Thoracic aorta (tissue), 2 donors: ENCODE measurements around the gene HDGFL2. TPM values are rescaled to one million over a fixed set of nuclear protein-coding genes. Genes with fewer than 3 reads are reported as not detected.

ENCODE experiments used
- ATAC-seq: fragments of 150-250 bp; one replicate; pipeline ENCODE4 v1.8.0; 2017; ENCODE audit warnings: low read depth; ENCODE audit not compliant: insufficient number of reproducible peaks, low FRiP score
- DNase-seq: peaks from one replicate; pipeline ENCODE4 v3.0.0-alpha.2; 2020; ENCODE audit warnings: low spot score
- H3K27ac ChIP-seq, 2 donors: fragments of 200-600 bp; sonication (generic); 1 replicate in 1 of 2; 2 replicates in 1 of 2; pipeline ENCODE4 v1.5.1; 2016; ENCODE audit warnings: mild to moderate bottlenecking in 2 of 2, moderate library complexity in 2 of 2
- H3K27me3 ChIP-seq: fragments of 200-600 bp; sonication (generic); replicated peaks from 2 replicates; pipeline ENCODE4 v1.6.0; 2016; ENCODE audit warnings: mild to moderate bottlenecking; ENCODE audit not compliant: insufficient read depth
- H3K36me3 ChIP-seq: fragments of 200-600 bp; sonication (generic); one replicate; pipeline ENCODE4 v1.5.1; 2016
- H3K4me1 ChIP-seq, 2 donors: fragments of 200-600 bp; sonication (generic); 1 replicate in 1 of 2; 2 replicates in 1 of 2; pipeline versions ENCODE4 v1.5.1 to v1.6.0; 2016; ENCODE audit warnings: low read depth in 2 of 2, mild to moderate bottlenecking in 1 of 2; ENCODE audit not compliant: control insufficient read depth in 1 of 2
- H3K4me3 ChIP-seq: fragments of 200-600 bp; sonication (generic); 2 replicates; pipeline ENCODE4 v1.5.1; 2016; ENCODE audit warnings: mild to moderate bottlenecking
- H3K9me3 ChIP-seq: fragments of 200-600 bp; sonication (generic); 2 replicates; pipeline ENCODE4 v1.5.1; 2016
- CTCF ChIP-seq: fragments of 200-600 bp; sonication (generic); IDR thresholded peaks from one replicate; pipeline ENCODE4 v1.5.1; 2019; ENCODE audit warnings: antibody characterized with exemption
- total RNA-seq, 2 donors: library from RNA; depleted of rRNA; stranded (reverse); fragments of >200 nt; gene quantifications; one replicate each; pipeline versions ENCODE4 v1.1.0 to v1.2.3, GENCODE V29; 2016

HDGFL2 gene
- total RNA-seq, 2 donors from 2014 or later, result 22.7 to 40.3 TPM

- ATAC-seq, result no peak
- no peaks in the 10 kb centered on the region for H3K36me3 ChIP-seq
Measured at GRCh38 chr19:4513248-4513647, 41.2 kb downstream of the HDGFL2 start.

GRCh38 chr19:4515732-4516131, 43.6 kb downstream of the HDGFL2 start:
- peaks cover 0 to 21% of the 10 kb centered on the region in 2 donors for H3K4me1 ChIP-seq
- ATAC-seq, result no peak
- H3K36me3 ChIP-seq, result no peaks in the 10 kb centered on the region
- no peak for DNase-seq
- H3K27me3 ChIP-seq, result no peaks in the 10 kb centered on the region
- H3K9me3 ChIP-seq, result no peaks in the 10 kb centered on the region
- H3K27ac ChIP-seq, result no peak overlapping the region
- TF ChIP-seq CTCF, result no peak
- no peak overlapping the region for H3K4me3 ChIP-seq

More at GRCh38 chr19:4513248-4513647, 41.2 kb downstream of the HDGFL2 start:
- no peak for TF ChIP-seq CTCF
- no peak overlapping the region for H3K27ac ChIP-seq
- no peak for DNase-seq
- H3K4me3 ChIP-seq, result no peak overlapping the region
- H3K27me3 ChIP-seq, result no peaks in the 10 kb centered on the region
- H3K4me1 ChIP-seq, result peaks cover 0 to 10% of the 10 kb centered on the region in 2 donors
- H3K9me3 ChIP-seq, result no peaks in the 10 kb centered on the region

- no peak overlapping the region for H3K27ac ChIP-seq
- no peak overlapping the region for H3K4me3 ChIP-seq
- no peaks in the 10 kb centered on the region for H3K36me3 ChIP-seq
- ATAC-seq (no peak), DNase-seq (no peak)
- H3K9me3 ChIP-seq, result no peaks in the 10 kb centered on the region
- no peak for TF ChIP-seq CTCF
- no peaks in the 10 kb centered on the region for H3K27me3 ChIP-seq
- H3K4me1 ChIP-seq, result peaks cover 0 to 21% of the 10 kb centered on the region in 2 donors
Measured at GRCh38 chr19:4516199-4516938, 44.3 kb downstream of the HDGFL2 start.

- H3K9me3 ChIP-seq, result no peaks in the 10 kb centered on the region
- no peaks in the 10 kb centered on the region for H3K36me3 ChIP-seq
- no peaks in the 10 kb centered on the region for H3K27me3 ChIP-seq
- no peak for DNase-seq
- no peak for ATAC-seq
- H3K27ac ChIP-seq, result no peak overlapping the region
- peaks cover 0 to 21% of the 10 kb centered on the region in 2 donors for H3K4me1 ChIP-seq
- no peak for TF ChIP-seq CTCF
- no peak overlapping the region for H3K4me3 ChIP-seq
Measured at GRCh38 chr19:4516939-4517300, 44.8 kb downstream of the HDGFL2 start.

GRCh38 chr19:4517451-4518057, 45.5 kb downstream of the HDGFL2 start:
- Histone ChIP-seq H3K36me3 (no peaks in the 10 kb centered on the region), H3K9me3 (no peaks in the 10 kb centered on the region), H3K27ac (no peak overlapping the region), H3K4me1 (peaks cover 0 to 21% of the 10 kb centered on the region in 2 donors), H3K27me3 (no peaks in the 10 kb centered on the region), H3K4me3 (peak overlapping the region; percentile 62)
- TF ChIP-seq CTCF, result no peak
- no peak for ATAC-seq
- no peak for DNase-seq
